ENCODE data around the gene SUCO. TPM values are rescaled to one million over a fixed set of nuclear protein-coding genes. Genes with fewer than 3 reads are reported as not detected.

Gene SUCO
- total and polyA plus RNA-seq, 2 of the 13 experiments (the other 11 are each of a cell fraction or from before 2014, with no cell fraction given) = 12.6 to 25.5 TPM

- TF ChIP-seq ZNF629 (CRISPR knock-in tag; conservative IDR thresholded peaks at IDR 0.05) (no peak), CERS6 (CRISPR knock-in tag; IDR thresholded peaks at IDR 0.05) (no peak), HOMEZ (CRISPR knock-in tag; IDR thresholded peaks at IDR 0.05; ENCODE audit: low read depth) (no peak), CHD4 (IDR thresholded peaks at IDR 0.05; ENCODE audit: borderline replicate concordance, low read length) (no peak)
These were observed 12.6 kb downstream of the SUCO start (continued) for GRCh38 chr1:172545396-172546004.

GRCh38 chr1:172547071-172547470 lies 14.1 kb downstream of the SUCO start:
- intact Hi-C loops (cut with micrococcal nuclease; ENCODE audit: unreplicated experiment) (no loop called here), in situ Hi-C loops (cut with HindIII; ENCODE audit: extremely low pct_ligation_motif_present, low pct_unique_long_range_greater_than_20kb) (no loop called here)
- Histone ChIP-seq H3K36me3 (replicated peaks in 1 of 2; ENCODE audit: control insufficient read depth in 1 of 2, insufficient read depth in 2 of 2, low read length in 2 of 2) (no peaks in the 10 kb centered on the region; a peak in 1 of 5 replicates), H3K4me3 (replicated peaks in 1 of 3; ENCODE audit: insufficient read depth in 1 of 3, low read depth in 2 of 3, low read length in 3 of 3) (no peak overlapping the region), H4K20me1 (ENCODE audit: insufficient read depth, low read length) (no peaks in the 10 kb centered on the region), H3K27me3 (ENCODE audit: control insufficient read depth in 1 of 2, insufficient read depth in 2 of 2, low read length in 2 of 2) (no peaks in the 10 kb centered on the region), H2AFZ (ENCODE audit: low read length) (no peak overlapping the region), H3K27ac (ENCODE audit: extremely low read length, insufficient read depth, low read length) (no peak overlapping the region), H3K9me3 (ENCODE audit: low read length) (no peaks in the 10 kb centered on the region), H3K9ac (ENCODE audit: insufficient read depth, low read depth, low read length) (no peak overlapping the region), H3K4me1 (ENCODE audit: insufficient read depth, low read length) (peaks cover 14% of the 10 kb centered on the region; the same call in 1 of the 2 replicates), H3K4me2 (ENCODE audit: low read depth, low read length) (no peak overlapping the region), H3K79me2 (ENCODE audit: insufficient read depth, low read length) (peaks cover 98% of the 10 kb centered on the region)
- DNase-seq (ENCODE audit: low spot score) (no peak), FAIRE-seq (no peak), ATAC-seq (no peak)
- POLR2A ChIA-PET = interaction anchor here (1.2 kb wide), 1 partner anchor 15 kb away, joined by 4 read pairs; the partner anchor contains the start of gene SUCO
- 96% methylated on average over 3 of the region's 3 CpGs for WGBS (ENCODE audit: low lambda C conversion rate)
- CTCF ChIA-PET (ENCODE audit: low intra/inter-chr PET ratio, low total read pairs) = no interaction called here
- BruUV-seq (replicated peaks) = no TSS peak
- TF ChIP-seq EHMT2 (IDR thresholded peaks at IDR 0.05; ENCODE audit: borderline replicate concordance, low read depth, low read length) = no peak
- TF ChIP-seq RFX5 (IDR thresholded peaks at IDR 0.05; ENCODE audit: low read depth, low read length) = no peak
- no peak for TF ChIP-seq PRDM4 (CRISPR knock-in tag; IDR thresholded peaks at IDR 0.05; ENCODE audit: borderline replicate concordance)
- no peak for TF ChIP-seq ZNF292 (CRISPR knock-in tag; IDR thresholded peaks at IDR 0.05; ENCODE audit: borderline replicate concordance, low read depth)
- no peak for TF ChIP-seq MEIS2 (CRISPR knock-in tag; IDR thresholded peaks at IDR 0.05)
- TF ChIP-seq ZNF513 (CRISPR knock-in tag; conservative IDR thresholded peaks at IDR 0.05) = no peak
- TF ChIP-seq RXRB (CRISPR knock-in tag; IDR thresholded peaks at IDR 0.05; ENCODE audit: borderline replicate concordance) = no peak
- TF ChIP-seq ZNF879 (CRISPR knock-in tag; IDR thresholded peaks at IDR 0.05) = no peak
- no peak for TF ChIP-seq HOXA7 (CRISPR knock-in tag; IDR thresholded peaks at IDR 0.05)
- TF ChIP-seq NFKB2 (CRISPR knock-in tag; IDR thresholded peaks at IDR 0.05; ENCODE audit: borderline replicate concordance) = no peak

Measured in HepG2 (cell line).